ENCODE data around the gene ACO1.

ACO1 gene

GRCh38 chr9:32423371-32423770 lies 38.9 kb downstream of the ACO1 start:
- DNase-seq, result no peak

- no peak for DNase-seq
These were observed 40.2 kb downstream of the ACO1 start for GRCh38 chr9:32424616-32425015.

DNA sequence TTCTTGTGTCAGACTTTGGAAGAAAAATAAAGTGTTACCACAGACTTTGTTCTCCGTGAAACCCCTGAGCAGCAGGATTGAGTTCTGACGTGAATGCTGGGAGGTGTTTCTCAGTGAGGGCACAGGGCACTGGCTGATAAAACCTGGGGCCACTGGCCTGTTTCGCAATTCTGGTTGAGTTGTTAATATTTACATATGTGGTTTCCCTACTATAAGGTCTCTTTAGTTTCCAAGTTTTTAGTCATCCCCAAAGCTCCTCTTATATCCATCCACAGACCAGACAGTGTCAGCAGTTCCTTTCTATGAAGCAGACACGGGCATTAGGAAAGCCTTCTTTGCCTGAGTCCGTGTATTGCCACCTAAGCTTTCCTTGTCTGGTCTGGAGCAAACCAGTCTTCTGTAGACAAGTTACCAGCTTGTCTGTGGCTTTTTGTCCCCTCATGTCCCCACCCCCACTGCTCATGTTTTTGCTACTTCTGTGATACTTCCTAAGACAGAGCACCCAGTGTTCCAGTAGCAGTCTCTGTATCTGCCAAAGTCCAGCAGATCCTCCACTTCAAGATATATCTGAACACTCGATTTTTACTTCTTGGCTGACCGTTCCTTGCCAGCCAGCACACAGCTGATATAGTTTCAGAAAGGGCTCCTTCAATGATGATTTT lies 42.0 kb downstream of the ACO1 start:
- no peak for DNase-seq

DNA sequence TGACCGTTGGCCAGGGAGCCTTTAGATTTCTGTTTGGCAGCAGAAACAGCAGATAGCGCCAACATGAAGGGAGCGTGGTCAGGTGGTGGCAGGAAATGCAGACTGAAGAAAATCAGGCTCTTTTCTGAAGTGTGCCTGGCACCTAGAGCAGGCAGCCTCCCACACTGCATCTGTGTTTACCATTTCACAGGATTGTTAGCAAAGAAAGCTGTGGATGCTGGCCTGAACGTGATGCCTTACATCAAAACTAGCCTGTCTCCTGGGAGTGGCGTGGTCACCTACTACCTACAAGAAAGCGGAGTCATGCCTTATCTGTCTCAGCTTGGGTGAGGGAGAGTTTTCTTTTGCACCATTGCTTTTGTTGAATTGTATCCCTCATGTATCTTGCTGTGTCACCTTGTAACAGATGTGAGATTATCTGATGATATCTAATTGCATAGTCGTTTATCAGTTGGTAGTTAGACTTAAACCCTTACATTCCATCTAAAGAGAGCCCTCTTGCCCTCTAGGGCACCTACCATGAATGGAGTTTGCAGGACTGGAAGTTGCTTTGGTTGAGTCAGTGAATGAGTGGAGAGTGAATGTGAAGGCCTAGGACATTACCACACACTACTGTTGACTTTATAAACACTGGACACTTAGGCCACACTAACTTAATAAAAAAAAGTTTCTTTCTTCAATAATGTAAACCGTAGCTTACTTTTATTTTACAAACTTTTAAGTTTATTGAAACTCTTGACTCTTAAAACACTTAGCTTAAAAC lies 42.8 kb downstream of the ACO1 start:
- DNase-seq, result no peak

DNA sequence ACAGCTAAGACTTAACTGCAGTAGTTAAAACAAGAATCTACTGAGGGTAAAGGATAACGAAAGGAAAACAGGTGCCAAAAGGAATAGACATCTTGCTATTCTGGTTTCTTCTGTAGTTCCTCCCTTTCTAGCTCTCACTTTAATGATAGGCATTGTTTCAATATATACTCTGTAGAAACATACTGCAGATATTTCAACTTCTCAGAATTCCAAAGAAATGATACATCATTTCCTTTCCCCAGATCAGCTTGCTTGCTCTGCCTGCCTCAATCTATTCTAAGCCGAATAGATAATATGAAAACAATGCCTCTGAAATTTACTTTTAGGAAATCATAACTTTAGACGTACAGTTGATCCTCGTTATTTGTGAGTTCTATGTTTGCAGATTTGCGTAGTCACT lies 46.3 kb downstream of the ACO1 start:
- DNase-seq, result no peak

DNA sequence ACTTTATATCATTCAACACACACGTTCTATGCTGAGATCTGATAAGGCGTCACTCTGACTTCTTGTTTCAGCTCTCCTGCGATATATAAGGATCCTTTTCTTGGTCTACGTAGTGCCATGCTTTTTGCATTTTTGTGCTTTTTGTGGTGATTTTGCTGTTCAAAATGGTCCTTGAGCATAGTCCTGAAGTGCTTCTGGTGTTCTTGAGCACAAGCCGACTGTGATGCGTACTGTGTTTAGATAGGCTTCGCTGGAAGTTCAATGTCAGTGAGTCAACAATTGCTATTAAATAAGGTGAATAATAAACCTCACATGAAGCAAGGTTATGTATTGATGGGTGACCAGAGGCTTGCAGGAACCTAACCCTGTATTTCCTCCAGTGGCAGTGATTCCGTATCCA lies 46.8 kb downstream of the ACO1 start:
- no peak for DNase-seq

DNA sequence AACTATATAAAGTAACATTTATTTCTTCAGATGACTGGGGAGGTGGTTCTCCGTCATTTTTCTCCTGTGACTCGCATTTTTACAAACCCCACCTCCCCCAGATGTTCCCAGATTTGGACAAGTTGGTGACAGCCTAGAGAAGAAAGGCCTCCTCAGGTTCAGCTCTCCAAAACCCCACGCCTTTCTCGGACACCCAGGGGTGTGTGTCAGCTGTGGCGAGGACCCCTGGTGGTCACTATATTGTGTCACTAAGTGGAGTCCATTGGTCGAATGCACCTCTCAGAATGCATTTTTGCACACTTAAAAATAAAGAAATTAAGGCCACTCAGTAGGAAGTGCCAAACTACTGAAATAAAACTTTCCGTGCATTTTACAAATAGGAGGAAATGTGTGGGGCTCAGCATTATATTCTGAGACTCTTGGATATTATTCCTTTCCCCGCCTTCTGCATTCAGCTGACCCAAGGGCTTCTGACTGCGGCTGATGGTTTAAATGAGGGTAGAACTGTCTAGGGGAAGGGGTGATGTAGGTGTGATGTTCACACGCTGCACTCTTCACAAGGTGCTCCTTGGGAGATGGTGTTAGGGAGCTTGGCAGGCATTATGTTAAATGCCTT lies 47.6 kb downstream of the ACO1 start:
- peak; percentile 20 to 39 for DNase-seq

DNA sequence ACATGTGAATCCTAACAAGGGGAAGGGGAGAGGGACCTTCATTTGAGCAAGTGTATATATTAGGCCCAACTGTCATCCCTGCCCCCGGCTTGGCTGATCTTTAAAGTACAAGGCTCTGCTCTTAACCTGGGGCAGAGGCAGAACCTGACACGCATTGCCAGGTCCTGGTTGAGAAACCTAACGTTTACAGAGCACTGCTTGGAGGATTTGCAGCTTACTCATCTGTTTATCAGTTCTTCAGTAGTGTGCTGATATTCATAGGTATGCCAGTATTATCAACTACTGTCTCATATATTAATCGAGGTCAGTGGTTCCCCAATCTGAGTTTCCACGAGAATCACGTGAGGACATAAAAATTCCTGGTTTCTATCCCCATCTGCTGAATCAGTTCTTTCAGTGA lies 50.4 kb downstream of the ACO1 start:
- no peak for DNase-seq

- DNase-seq, result no peak
These were observed 57.2 kb downstream of the ACO1 start for GRCh38 chr9:32441678-32442077.

DNA sequence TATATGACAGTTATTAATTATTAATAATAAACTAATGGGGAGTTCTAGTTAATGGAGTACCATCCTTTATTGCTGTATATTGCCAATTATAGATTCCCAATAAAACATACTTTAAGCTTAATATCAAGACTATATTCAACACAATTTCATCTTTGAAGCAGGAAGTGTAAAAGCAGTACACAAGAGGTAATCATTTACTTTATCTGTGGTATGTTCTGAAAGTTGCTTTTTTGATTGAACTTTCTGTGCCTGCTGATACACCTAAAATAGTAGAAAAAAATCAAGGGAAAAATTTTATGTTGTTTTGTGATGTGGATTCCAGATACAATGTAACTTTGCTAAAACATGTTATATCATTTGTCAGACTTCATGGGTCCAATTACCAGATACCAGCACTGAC lies 58.0 kb downstream of the ACO1 start:
- no peak for DNase-seq

GRCh38 chr9:32449969-32450368 lies 65.5 kb downstream of the ACO1 start:
- no peak for DNase-seq

DNA sequence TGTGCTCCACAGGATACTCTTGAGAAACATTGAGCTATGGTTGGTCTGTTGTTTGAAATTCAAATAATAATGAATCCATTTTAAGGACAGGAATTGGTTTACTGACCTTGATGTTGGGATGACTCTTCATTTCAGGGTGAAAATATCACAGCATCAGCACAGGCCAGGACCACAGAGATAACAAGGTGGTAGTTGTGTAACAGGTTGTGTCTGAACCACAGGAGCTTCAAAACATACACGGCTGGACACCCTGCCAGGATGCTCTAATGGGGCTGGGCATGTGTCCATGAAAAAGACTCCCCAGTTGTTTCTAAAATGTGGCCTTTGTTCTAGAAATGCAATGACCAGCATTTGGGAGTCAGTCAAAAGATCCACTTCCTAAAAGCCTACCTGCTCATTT lies 69.8 kb downstream of the ACO1 start:
- no peak for DNase-seq

DNA sequence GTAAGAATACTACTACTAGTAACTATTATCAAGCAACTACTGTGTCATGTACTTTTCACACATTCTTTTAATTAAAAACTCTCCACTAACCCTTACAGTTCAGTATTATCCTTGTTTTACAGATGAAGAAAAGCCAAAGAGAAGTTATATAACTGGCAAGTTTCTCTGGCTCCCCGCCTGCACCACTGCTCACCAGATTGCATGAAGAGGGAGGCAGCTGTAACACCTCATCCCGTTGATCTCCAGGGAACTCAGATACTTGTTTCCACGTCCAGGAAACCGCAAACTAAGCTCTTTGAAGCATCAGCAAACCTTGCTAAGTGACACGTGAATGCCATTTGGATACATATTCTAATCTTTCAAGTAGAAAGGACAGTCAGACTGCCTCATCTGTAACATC lies 71.3 kb downstream of the ACO1 start:
- no peak for DNase-seq

- DNase-seq, result no peak
These were observed 72.1 kb downstream of the ACO1 start for GRCh38 chr9:32456564-32456963.

DNA sequence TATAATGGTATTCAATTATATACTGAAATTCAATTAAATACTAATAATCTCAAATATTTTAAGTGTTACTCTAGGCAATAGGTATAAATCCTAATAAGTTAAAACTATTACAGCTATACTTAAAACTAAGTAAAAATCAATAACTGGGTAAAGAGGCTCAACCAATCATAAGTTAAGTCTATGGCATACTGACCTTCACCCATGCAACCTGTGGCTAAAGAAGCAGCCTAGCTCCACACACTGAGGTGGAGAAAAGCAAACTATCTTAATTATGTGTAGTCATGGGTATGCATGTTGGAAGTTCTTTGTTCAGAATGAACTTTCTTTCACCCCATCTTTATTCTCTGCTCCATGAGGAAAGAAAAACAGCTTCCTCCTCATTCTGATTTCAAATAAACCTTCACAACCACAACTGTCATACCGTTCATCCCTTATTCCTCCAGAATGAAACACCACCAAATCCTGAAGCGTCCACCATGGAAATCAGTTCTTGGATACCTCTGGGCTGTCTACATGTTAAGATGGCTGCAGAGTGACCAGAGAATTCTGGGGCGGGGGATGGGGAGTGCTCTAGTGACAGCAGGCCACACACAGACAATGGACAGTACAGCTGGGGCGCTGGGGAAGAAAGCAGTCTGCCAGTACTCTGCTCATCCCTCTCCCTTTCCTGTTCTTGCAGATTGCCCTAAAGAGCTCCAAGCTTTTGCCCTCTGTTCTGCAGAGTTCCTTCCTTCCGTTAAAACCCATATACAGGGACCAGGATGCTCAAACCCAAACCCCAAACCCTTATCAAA lies 79.3 kb downstream of the ACO1 start:
- no peak for DNase-seq

- no peak for DNase-seq
These were observed 84.3 kb downstream of the ACO1 start for GRCh38 chr9:32468740-32469139.

DNA sequence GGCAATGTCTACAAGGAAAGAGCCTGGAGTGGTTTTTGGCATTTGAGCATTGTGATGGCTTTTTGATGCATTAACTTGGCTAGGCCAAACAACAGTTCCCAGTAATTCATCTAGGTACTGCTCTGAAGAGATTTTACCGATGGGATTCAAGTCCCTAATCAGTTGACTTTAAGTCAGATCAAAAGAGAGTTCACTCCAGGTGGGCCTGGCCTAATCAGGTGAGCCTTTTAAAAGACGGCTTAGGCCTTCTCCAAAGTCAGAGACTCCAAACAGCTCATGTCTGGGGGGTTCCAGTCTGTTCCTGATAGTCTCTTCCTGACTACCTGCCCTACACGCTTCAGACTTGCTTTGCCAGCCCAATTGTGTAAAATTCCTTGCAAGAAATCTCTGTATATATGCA lies 87.9 kb downstream of the ACO1 start:
- no peak for DNase-seq

DNA sequence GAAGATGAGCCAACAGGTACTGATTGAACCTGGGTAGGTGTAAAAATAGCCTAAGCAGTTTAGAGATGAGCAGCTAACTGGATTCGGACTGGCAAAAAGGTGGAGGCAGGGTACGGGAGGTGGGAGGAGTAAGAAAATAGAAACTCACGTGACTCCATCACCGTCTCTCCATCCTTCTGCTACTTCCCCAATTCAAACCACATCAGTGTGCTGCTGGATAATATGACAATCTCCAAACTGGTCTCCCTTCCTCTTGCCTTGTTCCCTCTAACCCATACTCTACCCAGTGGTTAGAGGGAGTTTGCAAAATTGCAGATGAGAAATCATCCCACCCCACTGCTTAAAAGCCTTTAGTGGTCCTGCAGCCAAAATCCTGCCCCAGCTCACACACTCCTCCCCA lies 98.9 kb downstream of the ACO1 start:
- DNase-seq, result no peak

GRCh38 chr9:32486839-32487562 lies 102.6 kb downstream of the ACO1 start:
- no peak for DNase-seq

- DNase-seq, result no peak
These were observed 103.5 kb downstream of the ACO1 start for GRCh38 chr9:32487981-32488380.

GRCh38 chr9:32490601-32491000 lies 106.2 kb downstream of the ACO1 start:
- no peak for DNase-seq

- DNase-seq, result no peak
These were observed 113.5 kb downstream of the ACO1 start for GRCh38 chr9:32497921-32498320.

DNA sequence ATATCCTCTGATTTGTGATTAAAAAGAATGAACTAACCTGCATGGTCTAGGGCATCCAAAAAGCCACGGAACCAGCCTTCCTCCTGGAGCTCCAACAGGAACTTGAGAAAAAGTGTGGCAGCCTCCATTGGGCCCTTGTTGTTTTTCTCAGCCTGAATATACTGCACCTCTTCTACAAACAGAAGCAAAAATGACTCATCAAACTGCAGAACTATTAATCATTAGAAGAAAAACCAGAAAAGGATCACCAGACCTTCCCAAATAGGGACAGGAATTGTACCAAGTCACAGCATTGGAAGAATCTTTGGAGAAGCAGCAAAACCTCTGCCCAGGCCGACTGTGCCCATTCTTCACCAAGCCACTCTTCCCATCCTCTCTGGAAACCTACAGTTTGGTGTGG lies 116.3 kb downstream of the ACO1 start:
- DNase-seq, result no peak

Measured in activated CD4-positive, alpha-beta T cell treated with anti-CD3 and anti-CD28 coated beads, Interleukin-2, amount 50 U/mL, for 48 hours (primary cell).